Neural progenitor cell (in vitro differentiated cells): ENCODE measurements around the gene DRC1. TPM values are rescaled to one million over a fixed set of nuclear protein-coding genes. Genes with fewer than 3 reads are reported as not detected.

Experiments used
- DNase-seq: peaks from one replicate; pipeline ENCODE4 v3.0.0-alpha.2; 2016; ENCODE audit warnings: low spot score
- H2AFZ ChIP-seq: fragments of 200-600 bp; sonication (generic); replicated peaks from 2 replicates; pipeline ENCODE4 v1.6.1; 2016; ENCODE audit warnings: antibody characterized with exemption
- H3F3A ChIP-seq: fragments of 200-600 bp; sonication (generic); 2 replicates; pipeline ENCODE4 v1.6.1; 2016; ENCODE audit warnings: antibody characterized with exemption, low read depth
- H3K27ac ChIP-seq: fragments of 200-600 bp; sonication (generic); 2 replicates; pipeline ENCODE4 v1.5.1; 2016; ENCODE audit warnings: mild to moderate bottlenecking
- H3K27me3 ChIP-seq: fragments of 200-600 bp; sonication (generic); 2 replicates; pipeline ENCODE4 v1.6.1; 2016; ENCODE audit warnings: mild to moderate bottlenecking, moderate library complexity
- H3K36me3 ChIP-seq: fragments of 200-600 bp; sonication (generic); 2 replicates; pipeline ENCODE4 v1.5.1; 2016
- H3K4me1 ChIP-seq: fragments of 200-600 bp; sonication (generic); 2 replicates; pipeline ENCODE4 v1.6.1; 2016; ENCODE audit warnings: mixed run types
- H3K4me2 ChIP-seq: fragments of 200-600 bp; sonication (generic); 2 replicates; pipeline ENCODE4 v1.6.1; 2016
- H3K4me3 ChIP-seq: fragments of 200-600 bp; sonication (generic); 2 replicates; pipeline ENCODE4 v1.5.1; 2016
- H3K79me2 ChIP-seq: fragments of 200-600 bp; sonication (generic); 2 replicates; pipeline ENCODE4 v1.6.1; 2016; ENCODE audit warnings: low read depth
- H3K9ac ChIP-seq: fragments of 200-600 bp; sonication (generic); 2 replicates; pipeline ENCODE4 v1.6.1; 2016
- H3K9me3 ChIP-seq: fragments of 200-600 bp; sonication (generic); 2 replicates; pipeline ENCODE4 v1.5.1; 2016; ENCODE audit warnings: low read depth
- H4K20me1 ChIP-seq: fragments of 200-600 bp; sonication (generic); 2 replicates; pipeline ENCODE4 v1.6.1; 2016; ENCODE audit warnings: low read depth
- H3K27ac Mint-ChIP-seq: 3 replicates; pipeline ENCODE4 v1.8.0; 2021; ENCODE audit warnings: mixed read lengths
- H3K27me3 Mint-ChIP-seq: 2 replicates; pipeline ENCODE4 v1.8.0; 2022; ENCODE audit warnings: low read depth, mild to moderate bottlenecking, inconsistent platforms, moderate library complexity, mixed read lengths; ENCODE audit not compliant: insufficient read depth
- H3K36me3 Mint-ChIP-seq: 3 replicates; pipeline ENCODE4 v1.8.0; 2021; ENCODE audit warnings: mixed read lengths
- H3K4me1 Mint-ChIP-seq: 3 replicates; pipeline ENCODE4 v1.8.0; 2021; ENCODE audit warnings: mixed read lengths
- H3K4me3 Mint-ChIP-seq: 3 replicates; pipeline ENCODE4 v1.8.0; 2021; ENCODE audit warnings: mild to moderate bottlenecking, moderate library complexity, mixed read lengths
- H3K9me3 Mint-ChIP-seq: 3 replicates; pipeline ENCODE4 v1.8.0; 2020; ENCODE audit warnings: mixed read lengths
- CTCF ChIP-seq: fragments of 200-600 bp; sonication (generic); IDR thresholded peaks from 2 replicates; pipeline ENCODE4 v1.5.1; 2017; ENCODE audit warnings: antibody characterized with exemption, mild to moderate bottlenecking
- EZH2 ChIP-seq: fragments of 200-600 bp; sonication (generic); IDR thresholded peaks from 2 replicates; pipeline ENCODE4 v1.6.1; 2017; ENCODE audit warnings: antibody characterized with exemption, mild to moderate bottlenecking, moderate library complexity
- EZH2phosphoT487 ChIP-seq: fragments of 200-600 bp; sonication (generic); IDR thresholded peaks from 2 replicates; pipeline ENCODE4 v1.6.1; 2017; ENCODE audit warnings: antibody characterized with exemption
- total RNA-seq: library from RNA; depleted of rRNA; stranded (reverse); fragments of >200 nt; gene quantifications from 2 replicates; pipeline ENCODE4 v1.2.3, GENCODE V29; 2015; ENCODE audit warnings: low replicate concordance

Gene DRC1
- total RNA-seq, 1 donor from 2014 or later: not detected

GRCh38 chr2:26488463-26489212 lies 86.9 kb downstream of the DRC1 start:
- Histone ChIP-seq H3K27ac (no peak overlapping the region), H3K36me3 (no peaks in the 10 kb centered on the region), H3K79me2 (no peaks in the 10 kb centered on the region), H3K4me2 (no peak overlapping the region), H3K9me3 (no peaks in the 10 kb centered on the region), H3F3A (no peaks in the 10 kb centered on the region), H3K4me3 (no peak overlapping the region), H3K4me1 (no peaks in the 10 kb centered on the region), H3K27me3 (no peaks in the 10 kb centered on the region), H2AFZ (no peak overlapping the region), H3K9ac (no peak overlapping the region), H4K20me1 (no peaks in the 10 kb centered on the region)
- Mint-ChIP-seq H3K9me3 (no peaks in the 10 kb centered on the region), H3K36me3 (no peaks in the 10 kb centered on the region), H3K27ac (no peak overlapping the region), H3K4me3 (no peak overlapping the region), H3K27me3 (peaks cover 7% of the 10 kb centered on the region), H3K4me1 (peaks cover 8% of the 10 kb centered on the region)
- TF ChIP-seq CTCF (no peak), EZH2phosphoT487 (no peak), EZH2 (no peak)
- no peak for DNase-seq

GRCh38 chr2:26489213-26489850 lies 87.6 kb downstream of the DRC1 start:
- no peaks in the 10 kb centered on the region for H3K79me2 ChIP-seq
- no peak overlapping the region for H3K4me3 ChIP-seq

GRCh38 chr2:26491563-26492167 lies 89.9 kb downstream of the DRC1 start:
- Mint-ChIP-seq H3K27me3 (peaks cover 4% of the 10 kb centered on the region), H3K27ac (no peak overlapping the region), H3K4me3 (no peak overlapping the region), H3K9me3 (peaks cover 4% of the 10 kb centered on the region), H3K4me1 (peaks cover 26% of the 10 kb centered on the region), H3K36me3 (peaks cover 2% of the 10 kb centered on the region)
- TF ChIP-seq CTCF (no peak), EZH2phosphoT487 (no peak), EZH2 (no peak)
- Histone ChIP-seq H3K4me1 (peaks cover 17% of the 10 kb centered on the region), H3K9me3 (no peaks in the 10 kb centered on the region), H4K20me1 (no peaks in the 10 kb centered on the region), H3F3A (peaks cover 15% of the 10 kb centered on the region), H3K4me3 (no peak overlapping the region), H3K36me3 (no peaks in the 10 kb centered on the region), H3K4me2 (no peak overlapping the region), H3K9ac (no peak overlapping the region), H3K27ac (no peak overlapping the region), H3K27me3 (no peaks in the 10 kb centered on the region), H2AFZ (no peak overlapping the region), H3K79me2 (no peaks in the 10 kb centered on the region)
- no peak for DNase-seq

More at GRCh38 chr2:26489213-26489850, 87.6 kb downstream of the DRC1 start:
- Mint-ChIP-seq H3K27ac (no peak overlapping the region), H3K36me3 (no peaks in the 10 kb centered on the region), H3K9me3 (no peaks in the 10 kb centered on the region), H3K27me3 (peaks cover 7% of the 10 kb centered on the region), H3K4me1 (peaks cover 5% of the 10 kb centered on the region), H3K4me3 (no peak overlapping the region)
- Histone ChIP-seq H3K36me3 (no peaks in the 10 kb centered on the region), H3K9ac (no peak overlapping the region), H3K27ac (no peak overlapping the region), H3K4me1 (no peaks in the 10 kb centered on the region), H3K4me2 (no peak overlapping the region), H3K9me3 (no peaks in the 10 kb centered on the region), H3F3A (no peaks in the 10 kb centered on the region), H4K20me1 (no peaks in the 10 kb centered on the region), H2AFZ (no peak overlapping the region), H3K27me3 (no peaks in the 10 kb centered on the region)
- no peak for DNase-seq
- TF ChIP-seq EZH2 (no peak), CTCF (no peak), EZH2phosphoT487 (no peak)
